ENCODE data around the gene RPS19. TPM values are rescaled to one million over a fixed set of nuclear protein-coding genes. Genes with fewer than 3 reads are reported as not detected.
A peak's percentile ranks its signal among the peaks of the same experiment; 100 is the strongest.

RPS19 gene
- total RNA-seq, 1 donor from 2014 or later, result 1,667 TPM

DNA sequence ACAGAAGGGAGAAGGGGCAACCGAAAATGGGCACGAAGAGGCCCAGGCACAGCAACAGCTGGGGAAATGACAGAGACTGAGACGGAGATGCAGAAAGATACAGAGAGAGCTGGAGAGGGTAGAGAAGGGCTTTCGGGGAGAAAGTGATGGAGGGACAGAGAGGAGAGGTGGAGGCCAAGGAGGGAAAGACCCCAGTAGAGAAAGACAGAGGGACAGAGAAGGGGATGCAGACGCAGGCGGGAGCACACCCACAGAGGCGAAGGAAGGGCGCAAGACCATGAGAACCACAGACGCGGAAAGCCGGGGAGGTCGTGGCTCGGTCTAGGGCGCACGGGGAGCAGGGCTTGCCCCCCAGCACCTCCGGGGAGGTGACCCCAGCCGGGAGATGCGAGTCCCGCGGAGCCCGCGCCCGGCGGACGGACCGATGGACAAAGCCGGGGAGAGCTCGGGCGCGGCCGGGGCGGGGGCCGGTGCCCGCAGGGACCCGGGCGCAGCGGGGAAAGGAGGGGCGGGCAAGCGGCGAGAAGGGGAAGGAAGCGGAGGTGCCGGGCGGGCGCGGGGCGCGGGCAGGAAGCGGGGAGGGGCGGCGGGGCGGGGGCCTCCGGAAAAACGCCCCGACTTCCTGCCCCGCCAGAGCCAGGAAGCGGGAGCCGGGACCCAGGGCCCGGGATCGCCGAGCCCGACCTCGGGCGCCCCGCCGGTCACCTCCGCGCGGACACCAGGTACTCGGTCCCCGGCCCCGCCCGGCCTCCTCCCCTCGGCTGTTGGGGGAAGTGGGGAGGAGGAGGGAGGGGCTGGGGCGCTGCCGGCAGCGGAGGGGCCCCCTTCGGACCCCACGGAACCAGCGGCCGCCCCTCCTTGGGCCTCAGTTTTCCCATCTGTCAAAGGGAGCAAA, 22.8 kb downstream of the RPS19 start, which contains the start of gene ARHGEF1:
ARHGEF1 (plus strand) TSS at position 617 of the 895 bp plus-strand sequence. CDS start 4,899 bp downstream, outside the sequence.
- no peaks in the 10 kb centered on the region for H3K36me3 ChIP-seq
- no peaks in the 10 kb centered on the region for H3K27me3 ChIP-seq
- DNase-seq, result peak; percentile 92
- H3K9me3 ChIP-seq, result no peaks in the 10 kb centered on the region
- H3K4me3 ChIP-seq, result peak within 1 kb of the TSS; percentile 99
- intact Hi-C loops (cut with DNase I), result no loop called here
- TF ChIP-seq, protein P1, sequence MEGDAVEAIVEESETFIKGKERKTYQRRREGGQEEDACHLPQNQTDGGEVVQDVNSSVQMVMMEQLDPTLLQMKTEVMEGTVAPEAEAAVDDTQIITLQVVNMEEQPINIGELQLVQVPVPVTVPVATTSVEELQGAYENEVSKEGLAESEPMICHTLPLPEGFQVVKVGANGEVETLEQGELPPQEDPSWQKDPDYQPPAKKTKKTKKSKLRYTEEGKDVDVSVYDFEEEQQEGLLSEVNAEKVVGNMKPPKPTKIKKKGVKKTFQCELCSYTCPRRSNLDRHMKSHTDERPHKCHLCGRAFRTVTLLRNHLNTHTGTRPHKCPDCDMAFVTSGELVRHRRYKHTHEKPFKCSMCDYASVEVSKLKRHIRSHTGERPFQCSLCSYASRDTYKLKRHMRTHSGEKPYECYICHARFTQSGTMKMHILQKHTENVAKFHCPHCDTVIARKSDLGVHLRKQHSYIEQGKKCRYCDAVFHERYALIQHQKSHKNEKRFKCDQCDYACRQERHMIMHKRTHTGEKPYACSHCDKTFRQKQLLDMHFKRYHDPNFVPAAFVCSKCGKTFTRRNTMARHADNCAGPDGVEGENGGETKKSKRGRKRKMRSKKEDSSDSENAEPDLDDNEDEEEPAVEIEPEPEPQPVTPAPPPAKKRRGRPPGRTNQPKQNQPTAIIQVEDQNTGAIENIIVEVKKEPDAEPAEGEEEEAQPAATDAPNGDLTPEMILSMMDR (IDR thresholded peaks at IDR 0.05), result no peak
- peak; percentile 56 for ATAC-seq
- peaks cover 41% of the 10 kb centered on the region for H3K4me1 ChIP-seq
- H3K27ac ChIP-seq, result peak within 1 kb of the TSS; percentile 94

DNA sequence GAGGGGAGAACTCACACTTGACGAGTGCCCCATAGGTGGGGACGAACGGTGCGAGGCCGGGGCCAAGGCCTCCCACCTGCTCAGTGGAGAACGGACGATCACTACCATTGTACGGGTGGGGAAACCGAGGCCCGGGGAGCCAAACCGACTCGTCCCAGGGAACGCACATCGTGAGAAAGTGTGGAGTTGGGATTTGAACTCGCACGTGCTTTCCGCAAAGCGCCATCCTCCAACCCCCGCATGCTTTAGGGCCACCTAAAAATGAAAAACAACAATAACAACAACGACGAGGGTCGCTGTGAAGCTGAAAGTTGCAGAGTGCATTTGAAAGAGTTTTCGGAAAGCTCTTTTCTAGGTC, 23.4 kb downstream of the RPS19 start:
- Histone ChIP-seq H3K9me3 (no peaks in the 10 kb centered on the region), H3K4me1 (peaks cover 45% of the 10 kb centered on the region), H3K27me3 (no peaks in the 10 kb centered on the region), H3K27ac (peak overlapping the region; percentile 94), H3K36me3 (peaks cover 6% of the 10 kb centered on the region), H3K4me3 (peak overlapping the region; percentile 99)
- TF ChIP-seq, protein P1 (IDR thresholded peaks at IDR 0.05), result no peak
- intact Hi-C loops (cut with DNase I), result no loop called here
- DNase-seq, result no peak
- ATAC-seq, result no peak

DNA sequence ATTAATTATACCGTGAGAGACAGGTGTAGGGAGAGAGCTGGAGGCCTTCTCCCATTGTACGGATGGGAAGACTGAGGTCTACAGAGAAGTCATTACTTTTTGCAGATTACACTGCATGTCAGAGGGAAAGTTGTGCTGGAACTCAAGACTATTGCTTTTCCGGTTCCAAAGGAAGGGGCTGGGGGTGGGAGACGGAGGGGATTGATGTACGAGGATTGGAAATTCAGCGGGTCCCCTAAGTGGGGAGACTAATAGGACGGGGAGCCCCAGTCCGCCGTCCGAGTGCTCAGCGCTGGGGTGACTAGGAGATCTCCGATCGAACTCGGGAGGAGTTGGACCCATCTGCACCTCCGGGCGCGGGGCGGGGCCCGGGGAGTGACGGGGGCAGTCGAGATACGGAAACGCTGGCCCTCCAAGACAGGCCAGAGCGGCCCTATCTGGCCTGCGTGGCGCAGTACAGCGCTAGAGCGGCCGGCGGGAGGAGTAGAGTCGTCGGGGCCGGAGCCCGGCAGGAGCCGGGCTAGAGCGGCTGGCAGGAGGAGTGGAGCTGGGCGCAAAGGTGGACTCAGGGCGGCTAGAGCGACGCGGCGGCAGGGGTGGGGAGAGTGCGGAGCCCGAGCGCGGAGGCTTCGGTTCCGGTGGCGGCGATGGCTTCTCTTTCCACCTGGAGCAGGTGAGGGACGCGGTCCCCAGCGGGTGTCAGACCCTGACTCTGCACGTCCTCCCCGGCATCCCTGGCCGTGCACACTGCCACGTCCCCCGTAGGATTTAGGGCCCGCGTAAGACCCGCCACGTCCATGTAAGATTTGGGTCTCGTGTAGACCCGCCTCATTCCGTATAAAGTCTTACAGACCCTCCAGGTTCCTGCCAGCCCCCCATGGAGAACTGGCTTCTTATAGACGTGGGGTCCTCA, 24.0 kb downstream of the RPS19 start:
- peaks cover 12% of the 10 kb centered on the region for H3K36me3 ChIP-seq
- peaks cover 50% of the 10 kb centered on the region for H3K4me1 ChIP-seq
- ATAC-seq (peak; percentile 90), DNase-seq (peak; percentile 98)
- intact Hi-C loops (cut with DNase I), result no loop called here
- H3K27ac ChIP-seq, result peak overlapping the region; percentile 94
- H3K27me3 ChIP-seq, result no peaks in the 10 kb centered on the region
- H3K4me3 ChIP-seq, result peak overlapping the region; percentile 99
- no peaks in the 10 kb centered on the region for H3K9me3 ChIP-seq
- TF ChIP-seq, protein P1 (IDR thresholded peaks at IDR 0.05), result peak; percentile 24

DNA sequence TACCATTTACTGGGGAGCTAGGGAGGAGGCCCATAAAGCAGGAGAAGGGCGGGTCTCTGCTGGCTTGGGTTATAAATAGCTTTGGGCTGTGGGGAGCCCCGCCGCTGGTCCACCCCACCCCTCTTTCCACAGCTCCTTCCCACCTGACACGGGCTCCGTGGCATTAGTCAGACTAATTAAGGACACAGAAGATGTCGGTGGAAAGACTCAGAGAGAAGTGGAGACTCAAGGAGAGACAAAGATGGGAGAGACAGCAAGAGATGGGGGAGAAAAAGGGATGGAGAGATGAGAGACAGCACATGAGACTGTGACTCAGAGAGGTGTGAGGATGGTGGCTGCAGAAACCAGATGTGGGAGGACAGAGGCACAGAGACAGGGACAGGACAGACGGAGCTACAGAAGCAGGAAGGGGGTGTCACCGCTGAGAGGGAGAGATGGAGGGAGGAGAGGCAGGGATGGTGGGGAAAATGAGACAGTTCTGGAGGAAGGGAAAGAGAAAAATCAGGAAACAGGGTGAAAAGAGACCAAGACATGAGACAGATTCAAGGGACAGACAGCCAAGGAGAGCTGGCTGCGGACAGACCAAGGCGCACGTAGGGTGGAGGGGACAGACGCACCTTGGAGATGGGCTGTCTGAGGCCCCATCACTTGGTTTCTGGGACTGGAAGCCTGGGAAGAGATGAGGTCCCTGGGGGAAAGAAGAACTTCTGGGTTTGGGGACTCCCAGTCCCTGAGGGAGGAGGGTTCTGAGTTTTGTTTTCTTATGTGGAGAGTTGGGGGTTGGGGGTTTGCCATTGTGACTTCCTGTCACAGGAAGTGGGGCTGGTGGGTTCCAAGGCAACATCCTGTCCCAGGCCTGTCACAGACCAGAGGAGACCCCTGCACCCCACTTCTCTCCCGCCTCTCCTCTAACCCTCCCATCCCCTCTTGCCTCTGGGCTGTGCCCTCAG, 27.0 kb downstream of the RPS19 start:
- Histone ChIP-seq H3K9me3 (no peaks in the 10 kb centered on the region), H3K27ac (peak overlapping the region; percentile 66), H3K27me3 (no peaks in the 10 kb centered on the region), H3K4me3 (peak overlapping the region; percentile 36), H3K4me1 (peaks cover 50% of the 10 kb centered on the region), H3K36me3 (peaks cover 34% of the 10 kb centered on the region)
- intact Hi-C loops (cut with DNase I), result no loop called here
- TF ChIP-seq, protein P1 (IDR thresholded peaks at IDR 0.05), result no peak
- DNase-seq (no peak), ATAC-seq (no peak)

Measured in upper lobe of right lung (tissue), 1 donor.